A549 (cell line): Measurements from ENCODE around the gene OOSP1. TPM values are rescaled to one million over a fixed set of nuclear protein-coding genes. Genes with fewer than 3 reads are reported as not detected.

Experiments
- ATAC-seq, 2 experiments: fragments of 200-7000 bp in 1 of 2; fragments of >200 bp in 1 of 2; cut with Nextera tagmentation in 1 of 2; cut with Tn5 transposase in 1 of 2; 3 replicates each; pipeline versions ENCODE4 v1.8.0 to v1.9.1; 2018 to 2020; ENCODE audit warnings: mild to moderate bottlenecking in 1 of 2, moderate library complexity in 1 of 2
- CTCF ChIA-PET: fragments of 300-600 bp; sonication (Branson Sonifier 250); formaldehyde crosslinking; extraction: SDS; loops from one replicate; lab custom pipeline; 2021; ENCODE audit warnings: antibody characterized with exemption, inconsistent platforms; lab: Yijun Ruan, JAX
- POLR2A ChIA-PET: fragments of 350-600 bp; formaldehyde crosslinking; extraction: SDS; loops from one replicate; lab custom pipeline; 2021; ENCODE audit warnings: antibody characterized with exemption, inconsistent platforms; lab: Yijun Ruan, JAX
- DNase-seq, 2 experiments: peaks; one replicate each; pipeline versions ENCODE4 v3.0.0 to v3.0.0-alpha.2; 2011 to 2016; ENCODE audit warnings: low read depth in 1 of 2, low spot score in 1 of 2
- FAIRE-seq: peaks from 2 replicates; lab custom pipeline; 2011; peaks lifted over from hg19 to GRCh38; lab: Jason Lieb, UNC
- H3K27ac ChIP-seq, 2 experiments: fragments of >200 bp; sonication (Bioruptor Twin); formaldehyde crosslinking; 3 replicates each; pipeline ENCODE4 v1.5.1; 2016 to 2017
- H3K4me1 ChIP-seq: fragments of >200 bp; sonication (Bioruptor Twin); formaldehyde crosslinking; 3 replicates; pipeline ENCODE4 v1.6.1; 2016
- H3K4me2 ChIP-seq: fragments of >200 bp; sonication (Bioruptor Twin); formaldehyde crosslinking; 3 replicates; pipeline ENCODE4 v1.6.1; 2016
- H3K4me3 ChIP-seq: fragments of >200 bp; sonication (Bioruptor Twin); formaldehyde crosslinking; 3 replicates; pipeline ENCODE4 v1.5.1; 2016
- H3K9me3 ChIP-seq: fragments of >200 bp; sonication (Bioruptor Twin); formaldehyde crosslinking; 3 replicates; pipeline ENCODE4 v1.6.1; 2016
- BHLHE40 ChIP-seq: IDR thresholded peaks from 2 replicates; pipeline ENCODE4 v1.6.1; 2012; ENCODE audit warnings: low read depth, low read length, inconsistent platforms
- EHF ChIP-seq: fragments of 250-450 bp; sonication (Bioruptor Pico); IDR thresholded peaks from 2 replicates; pipeline ENCODE4 v1.5.0; 2020; ENCODE audit warnings: mild to moderate bottlenecking
- ESRRA ChIP-seq: fragments of 150-350 bp; IDR thresholded peaks from 2 replicates; pipeline ENCODE4 v1.6.1; 2014; ENCODE audit warnings: mild to moderate bottlenecking, low read length, borderline replicate concordance
- FOSB ChIP-seq: fragments of 250-450 bp; sonication (Bioruptor Pico); IDR thresholded peaks from 2 replicates; pipeline ENCODE4 v1.5.0; 2020; ENCODE audit warnings: mild to moderate bottlenecking, moderate library complexity
- FOSL2 ChIP-seq, 2 experiments: fragments of 450-650 bp in 1 of 2; fragments of >200 bp in 1 of 2; sonication (Bioruptor Twin) in 1 of 2; formaldehyde crosslinking; IDR thresholded peaks; 2 replicates each; pipeline versions ENCODE4 v1.5.0 to v1.6.1; 2016 to 2020; ENCODE audit warnings: mild to moderate bottlenecking in 1 of 2, moderate library complexity in 1 of 2
- GATA3 ChIP-seq: IDR thresholded peaks from 2 replicates; pipeline ENCODE4 v1.6.1; 2012; ENCODE audit warnings: borderline replicate concordance
- HDAC2 ChIP-seq: fragments of 200-600 bp; sonication (generic); IDR thresholded peaks from 2 replicates; pipeline ENCODE4 v1.6.1; 2016
- HEYL ChIP-seq: fragments of 250-450 bp; sonication (Bioruptor Pico); IDR thresholded peaks from 2 replicates; pipeline ENCODE4 v1.8.0; 2021; ENCODE audit warnings: mild to moderate bottlenecking, moderate library complexity
- KDM1A ChIP-seq: fragments of 200-600 bp; sonication (generic); IDR thresholded peaks from 2 replicates; pipeline ENCODE4 v1.6.1; 2016; ENCODE audit warnings: low read depth, mild to moderate bottlenecking
- POLR2A ChIP-seq: IDR thresholded peaks from 2 replicates; pipeline ENCODE4 v1.6.1; 2012; ENCODE audit warnings: mild to moderate bottlenecking, low read length
- RAD21 ChIP-seq, 2 experiments: fragments of >200 bp in 1 of 2; sonication (Bioruptor Twin) in 1 of 2; formaldehyde crosslinking in 1 of 2; IDR thresholded peaks in 1 of 2; conservative IDR thresholded peaks in 1 of 2; 2 replicates in 1 of 2; 3 replicates in 1 of 2; pipeline ENCODE4 v1.6.1; 2012 to 2018; ENCODE audit warnings: inconsistent platforms in 1 of 2
- RARB ChIP-seq: fragments of 250-450 bp; sonication (Bioruptor Pico); IDR thresholded peaks from 2 replicates; pipeline ENCODE4 v1.8.0; 2021; ENCODE audit warnings: mild to moderate bottlenecking, moderate library complexity
- RNF2 ChIP-seq: fragments of 200-600 bp; sonication (generic); IDR thresholded peaks from 2 replicates; pipeline ENCODE4 v1.6.1; 2016; ENCODE audit warnings: low read depth, mild to moderate bottlenecking, antibody characterized with exemption, moderate library complexity, borderline replicate concordance
- TFCP2L1 ChIP-seq: fragments of 250-450 bp; sonication (Bioruptor Pico); IDR thresholded peaks from 2 replicates; pipeline ENCODE4 v1.5.0; 2021; ENCODE audit warnings: mild to moderate bottlenecking
- TP53 ChIP-seq: fragments of 250-450 bp; sonication (Bioruptor Pico); IDR thresholded peaks from 2 replicates; pipeline ENCODE4 v1.5.0; 2021; ENCODE audit warnings: mild to moderate bottlenecking, moderate library complexity
- ZFP36 ChIP-seq: fragments of 450-650 bp; IDR thresholded peaks from 2 replicates; pipeline ENCODE4 v1.6.1; 2014; ENCODE audit warnings: borderline replicate concordance; ENCODE audit not compliant: partially characterized antibody
- WGBS: methylation state at CpG from one replicate; pipeline ENCODE4 v1.1.6; 2017; ENCODE audit errors: missing lambda C conversion rate; 5-methylcytosine and 5-hydroxymethylcytosine counted together
- polyA plus RNA-seq, 4 experiments: library from polyadenylated mRNA; depleted of rRNA in 3 of 4; stranded (reverse); fragments of >200 nt; fragmentation: RNase III in 1 of 4; extraction: RNeasy Plus Mini Kit Qiagen cat#74134 plus additional on column Dnase treatment in 1 of 4; gene quantifications; 2 replicates in 3 of 4; 3 replicates in 1 of 4; pipeline ENCODE4 v1.2.3, GENCODE V29; 2011 to 2017
- TF ChIP-seq, protein P1 (sequence below): IDR thresholded peaks from 2 replicates; pipeline ENCODE4 v1.6.1; 2012
- TF ChIP-seq, protein P2 (sequence below): fragments of 200-600 bp; sonication (generic); IDR thresholded peaks from 2 replicates; pipeline ENCODE4 v1.6.1; 2016; ENCODE audit warnings: antibody characterized with exemption, mild to moderate bottlenecking, moderate library complexity
- TF ChIP-seq, protein P3 (sequence below): fragments of >200 bp; sonication (Bioruptor Twin); formaldehyde crosslinking; IDR thresholded peaks from 3 replicates; pipeline ENCODE4 v1.5.1; 2016

The OOSP1 gene
- polyA plus RNA-seq, 2 of the 4 experiments (the other 2 are of a cell fraction), result not detected

DNA sequence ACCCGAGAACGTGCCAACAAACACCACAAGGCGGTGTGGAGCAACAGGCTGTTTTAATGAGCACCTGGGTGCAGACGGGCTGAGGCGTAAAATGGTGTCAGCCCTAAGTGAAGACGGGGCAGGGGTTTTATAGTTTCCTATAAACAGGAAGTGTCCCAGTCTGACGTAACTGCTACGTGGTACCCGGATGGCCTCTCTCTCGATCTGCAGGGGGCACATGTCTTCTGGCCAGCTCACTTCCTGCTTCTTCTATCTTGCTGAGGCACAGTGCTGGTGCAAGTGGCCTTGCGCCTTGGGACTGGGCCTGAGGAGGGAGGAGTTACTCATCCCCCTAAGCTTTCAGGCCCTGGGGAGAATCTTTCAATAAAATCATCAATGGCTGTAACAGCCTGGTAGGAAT is 38.7 kb upstream of the OOSP1 start:
- Histone ChIP-seq H3K4me1 (no peaks in the 10 kb centered on the region), H3K27ac (no peak overlapping the region), H3K9me3 (no peaks in the 10 kb centered on the region), H3K4me3 (no peak overlapping the region), H3K4me2 (no peak overlapping the region)
- 51% methylated on average over 11 of the region's 11 CpGs for WGBS
- ChIA-PET CTCF (interaction anchor here (1.2 to 1.6 kb wide), 2 partner anchors 10 to 20 kb away, joined by 3 read pairs; no protein-coding TSS in a partner anchor), POLR2A (no interaction called here)
- peak in 1 of 2 experiments; percentile 21 for DNase-seq
- TF ChIP-seq FOSB (CRISPR knock-in tag) (no peak), RAD21 (conservative IDR thresholded peaks at IDR 0.05 in 1 of 2, IDR thresholded peaks at IDR 0.05 in 1 of 2) (no peak), BHLHE40 (no peak), POLR2A (no peak), HDAC2 (no peak), RNF2 (no peak), EHF (CRISPR knock-in tag) (no peak), RARB (CRISPR knock-in tag) (no peak), ZFP36 (no peak), KDM1A (no peak), TP53 (CRISPR knock-in tag) (no peak), TFCP2L1 (no peak), HEYL (CRISPR knock-in tag) (no peak), GATA3 (no peak), FOSL2 (IDR thresholded peaks at IDR 0.05) (no peak), FOSL2 (CRISPR knock-in tag; IDR thresholded peaks at IDR 0.05) (no peak)
- TF ChIP-seq, protein P1, sequence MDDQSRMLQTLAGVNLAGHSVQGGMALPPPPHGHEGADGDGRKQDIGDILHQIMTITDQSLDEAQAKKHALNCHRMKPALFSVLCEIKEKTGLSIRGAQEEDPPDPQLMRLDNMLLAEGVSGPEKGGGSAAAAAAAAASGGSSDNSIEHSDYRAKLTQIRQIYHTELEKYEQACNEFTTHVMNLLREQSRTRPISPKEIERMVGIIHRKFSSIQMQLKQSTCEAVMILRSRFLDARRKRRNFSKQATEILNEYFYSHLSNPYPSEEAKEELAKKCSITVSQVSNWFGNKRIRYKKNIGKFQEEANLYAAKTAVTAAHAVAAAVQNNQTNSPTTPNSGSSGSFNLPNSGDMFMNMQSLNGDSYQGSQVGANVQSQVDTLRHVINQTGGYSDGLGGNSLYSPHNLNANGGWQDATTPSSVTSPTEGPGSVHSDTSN, result no peak
- TF ChIP-seq, protein P2, sequence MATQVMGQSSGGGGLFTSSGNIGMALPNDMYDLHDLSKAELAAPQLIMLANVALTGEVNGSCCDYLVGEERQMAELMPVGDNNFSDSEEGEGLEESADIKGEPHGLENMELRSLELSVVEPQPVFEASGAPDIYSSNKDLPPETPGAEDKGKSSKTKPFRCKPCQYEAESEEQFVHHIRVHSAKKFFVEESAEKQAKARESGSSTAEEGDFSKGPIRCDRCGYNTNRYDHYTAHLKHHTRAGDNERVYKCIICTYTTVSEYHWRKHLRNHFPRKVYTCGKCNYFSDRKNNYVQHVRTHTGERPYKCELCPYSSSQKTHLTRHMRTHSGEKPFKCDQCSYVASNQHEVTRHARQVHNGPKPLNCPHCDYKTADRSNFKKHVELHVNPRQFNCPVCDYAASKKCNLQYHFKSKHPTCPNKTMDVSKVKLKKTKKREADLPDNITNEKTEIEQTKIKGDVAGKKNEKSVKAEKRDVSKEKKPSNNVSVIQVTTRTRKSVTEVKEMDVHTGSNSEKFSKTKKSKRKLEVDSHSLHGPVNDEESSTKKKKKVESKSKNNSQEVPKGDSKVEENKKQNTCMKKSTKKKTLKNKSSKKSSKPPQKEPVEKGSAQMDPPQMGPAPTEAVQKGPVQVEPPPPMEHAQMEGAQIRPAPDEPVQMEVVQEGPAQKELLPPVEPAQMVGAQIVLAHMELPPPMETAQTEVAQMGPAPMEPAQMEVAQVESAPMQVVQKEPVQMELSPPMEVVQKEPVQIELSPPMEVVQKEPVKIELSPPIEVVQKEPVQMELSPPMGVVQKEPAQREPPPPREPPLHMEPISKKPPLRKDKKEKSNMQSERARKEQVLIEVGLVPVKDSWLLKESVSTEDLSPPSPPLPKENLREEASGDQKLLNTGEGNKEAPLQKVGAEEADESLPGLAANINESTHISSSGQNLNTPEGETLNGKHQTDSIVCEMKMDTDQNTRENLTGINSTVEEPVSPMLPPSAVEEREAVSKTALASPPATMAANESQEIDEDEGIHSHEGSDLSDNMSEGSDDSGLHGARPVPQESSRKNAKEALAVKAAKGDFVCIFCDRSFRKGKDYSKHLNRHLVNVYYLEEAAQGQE, result no peak
- TF ChIP-seq, protein P3, sequence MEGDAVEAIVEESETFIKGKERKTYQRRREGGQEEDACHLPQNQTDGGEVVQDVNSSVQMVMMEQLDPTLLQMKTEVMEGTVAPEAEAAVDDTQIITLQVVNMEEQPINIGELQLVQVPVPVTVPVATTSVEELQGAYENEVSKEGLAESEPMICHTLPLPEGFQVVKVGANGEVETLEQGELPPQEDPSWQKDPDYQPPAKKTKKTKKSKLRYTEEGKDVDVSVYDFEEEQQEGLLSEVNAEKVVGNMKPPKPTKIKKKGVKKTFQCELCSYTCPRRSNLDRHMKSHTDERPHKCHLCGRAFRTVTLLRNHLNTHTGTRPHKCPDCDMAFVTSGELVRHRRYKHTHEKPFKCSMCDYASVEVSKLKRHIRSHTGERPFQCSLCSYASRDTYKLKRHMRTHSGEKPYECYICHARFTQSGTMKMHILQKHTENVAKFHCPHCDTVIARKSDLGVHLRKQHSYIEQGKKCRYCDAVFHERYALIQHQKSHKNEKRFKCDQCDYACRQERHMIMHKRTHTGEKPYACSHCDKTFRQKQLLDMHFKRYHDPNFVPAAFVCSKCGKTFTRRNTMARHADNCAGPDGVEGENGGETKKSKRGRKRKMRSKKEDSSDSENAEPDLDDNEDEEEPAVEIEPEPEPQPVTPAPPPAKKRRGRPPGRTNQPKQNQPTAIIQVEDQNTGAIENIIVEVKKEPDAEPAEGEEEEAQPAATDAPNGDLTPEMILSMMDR, result no peak
- ATAC-seq, result no peak
- no peak for FAIRE-seq

DNA sequence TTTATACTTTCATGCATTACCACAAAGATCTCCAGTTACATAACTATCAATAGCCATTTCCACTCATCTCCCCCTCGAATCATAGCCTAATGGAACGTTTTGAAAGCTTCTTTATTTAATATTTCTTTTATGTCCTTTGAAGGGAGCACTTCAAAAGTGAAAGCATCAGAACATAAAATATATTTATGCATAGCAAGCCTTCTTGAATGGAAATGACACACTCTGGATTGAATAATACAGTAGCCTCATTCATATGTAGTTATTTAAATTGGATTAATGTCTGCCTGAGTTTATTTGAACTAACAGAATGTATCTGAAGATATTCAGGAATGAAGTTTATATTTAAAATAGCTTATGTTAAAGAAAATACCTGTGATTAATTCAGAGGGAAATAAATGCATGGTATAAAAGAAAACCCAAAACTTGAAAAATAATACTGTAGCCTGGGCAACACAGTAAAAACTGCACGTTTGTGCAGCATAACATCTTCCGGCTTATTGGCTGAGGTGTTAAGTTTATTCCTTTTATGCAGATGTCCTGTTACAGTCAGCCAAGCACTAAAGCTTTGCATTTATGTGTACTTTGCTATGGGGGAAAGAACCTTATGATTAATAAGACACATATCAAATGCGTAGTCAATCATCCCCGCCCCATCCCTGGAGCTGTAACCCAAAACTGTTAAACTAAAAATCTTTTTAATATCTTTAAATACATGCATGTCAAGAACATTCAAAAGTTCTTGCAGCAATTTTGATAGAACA is 37.7 kb upstream of the OOSP1 start:
- FAIRE-seq (no peak), DNase-seq (no peak), ATAC-seq (no peak)
- CTCF ChIA-PET, result no interaction called here
- POLR2A ChIA-PET, result no interaction called here
- 39% methylated on average over 6 of the region's 6 CpGs for WGBS
- TF ChIP-seq EHF (CRISPR knock-in tag), result no peak
- TF ChIP-seq ESRRA, result no peak
- Histone ChIP-seq H3K4me3 (no peak overlapping the region), H3K9me3 (no peaks in the 10 kb centered on the region), H3K4me1 (no peaks in the 10 kb centered on the region), H3K27ac (no peak overlapping the region), H3K4me2 (no peak overlapping the region)
